ENCODE measurements around the gene TACC2.
A peak's percentile ranks its signal among the peaks of the same experiment; 100 is the strongest.
"Not testable (repeated sequence)": the region's sequence is repeated elsewhere in the genome, so short reads cannot be mapped to it uniquely, and the experiment has no call there.

The TACC2 gene

GRCh38 chr10:122102869-122103525 lies 114.0 kb downstream of the TACC2 start:
- TF ChIP-seq CTCF (IDR thresholded peaks at IDR 0.05; ENCODE audit: insufficient read depth, low read depth, low read length, missing control alignments) = no peak
- no peak overlapping the region for H3K4me3 ChIP-seq (ENCODE audit: low read depth, low read length)
- no peak for DNase-seq (ENCODE audit: low read depth)

GRCh38 chr10:122103592-122103991 lies 114.6 kb downstream of the TACC2 start:
- DNase-seq (ENCODE audit: low read depth) = no peak
- no peak overlapping the region for H3K4me3 ChIP-seq (ENCODE audit: low read depth, low read length)
- TF ChIP-seq CTCF (IDR thresholded peaks at IDR 0.05; ENCODE audit: insufficient read depth, low read depth, low read length, missing control alignments) = no peak

- DNase-seq (ENCODE audit: low read depth); H3K4me3 ChIP-seq (ENCODE audit: low read depth, low read length): not testable (repeated sequence)
Observed at GRCh38 chr10:122108786-122109185, 119.8 kb downstream of the TACC2 start.

- TF ChIP-seq CTCF (IDR thresholded peaks at IDR 0.05; ENCODE audit: insufficient read depth, low read depth, low read length, missing control alignments) = no peak
- DNase-seq (ENCODE audit: low read depth) = peak; percentile 18
- no peak overlapping the region for H3K4me3 ChIP-seq (ENCODE audit: low read depth, low read length)
Observed at GRCh38 chr10:122112021-122112616, 123.2 kb downstream of the TACC2 start.

- peak overlapping the region; percentile 30; the same call in 1 of the 2 replicates for H3K4me3 ChIP-seq (ENCODE audit: low read depth, low read length)
- TF ChIP-seq CTCF (IDR thresholded peaks at IDR 0.05; ENCODE audit: insufficient read depth, low read depth, low read length, missing control alignments) = no peak
- peak; percentile 10 for DNase-seq (ENCODE audit: low read depth)
Observed at GRCh38 chr10:122112625-122113160, 123.7 kb downstream of the TACC2 start.

GRCh38 chr10:122113161-122113944 lies 124.4 kb downstream of the TACC2 start:
- peak; percentile 15 for TF ChIP-seq CTCF (IDR thresholded peaks at IDR 0.05; ENCODE audit: insufficient read depth, low read depth, low read length, missing control alignments)
- peak; percentile 13 for DNase-seq (ENCODE audit: low read depth)
- peak overlapping the region; percentile 30; the same call in 1 of the 2 replicates for H3K4me3 ChIP-seq (ENCODE audit: low read depth, low read length)

Data from GM12865 (cell line).